Heart left ventricle (tissue), 13 donors: ENCODE data around the gene ARHGAP29.

Source experiments
- POLR2A ChIP-seq, 2 donors: fragments of 450-650 bp; IDR thresholded peaks; one replicate each; pipeline ENCODE4 v1.6.1; 2017; ENCODE audit warnings: antibody characterized with exemption in 2 of 2, mild to moderate bottlenecking in 2 of 2, moderate library complexity in 2 of 2
- TF ChIP-seq, protein P1 (sequence below), 12 donors: fragments of 200-600 bp; sonication (generic) in 4 of 12; IDR thresholded peaks; one replicate each; pipeline versions ENCODE4 v1.5.0 to v1.8.0; 2018 to 2022; ENCODE audit warnings: antibody characterized with exemption in 12 of 12, mild to moderate bottlenecking in 5 of 12
- donor health status: ischemic (EF 13 %, LVEDD 7.1; RV severe dilation, severe dysfunction).
- donor health status: DM: no; HTN: yes; CAD: no.
- donor health status: DM: no; HTN: no; CAD: no.
- donor health status: ischemic (EF 25% LVEDD 6.9; RV normal size, moderate dysfunction).
- donor health status: ischemic (EF 25% LVEDD 5.7; RV mildly dilated, moderate dysfunction).
- donor health status: ischemic (EF 35%, LVEDD 5.7; RV mildly dilated, moderate dysfunction).
- donor health status: nonischemic (EF 11% LVEDD 7.7; RV severe dilation, severe dysfunction).
- donor health status: DM: yes; HTN: yes; CAD: no.
- donor health status: PGD.
- donor health status: ischemic (EF 29% LVEDD 5.4; RV normal size, mild dysfunction).
- donor health status: nonischemic (EF 23%, LVEDD 6.1; RV moderate dilation, normal function).

GRCh38 chr1:94144836-94145235 is 92.5 kb downstream of the ARHGAP29 start:
- TF ChIP-seq, protein P1, sequence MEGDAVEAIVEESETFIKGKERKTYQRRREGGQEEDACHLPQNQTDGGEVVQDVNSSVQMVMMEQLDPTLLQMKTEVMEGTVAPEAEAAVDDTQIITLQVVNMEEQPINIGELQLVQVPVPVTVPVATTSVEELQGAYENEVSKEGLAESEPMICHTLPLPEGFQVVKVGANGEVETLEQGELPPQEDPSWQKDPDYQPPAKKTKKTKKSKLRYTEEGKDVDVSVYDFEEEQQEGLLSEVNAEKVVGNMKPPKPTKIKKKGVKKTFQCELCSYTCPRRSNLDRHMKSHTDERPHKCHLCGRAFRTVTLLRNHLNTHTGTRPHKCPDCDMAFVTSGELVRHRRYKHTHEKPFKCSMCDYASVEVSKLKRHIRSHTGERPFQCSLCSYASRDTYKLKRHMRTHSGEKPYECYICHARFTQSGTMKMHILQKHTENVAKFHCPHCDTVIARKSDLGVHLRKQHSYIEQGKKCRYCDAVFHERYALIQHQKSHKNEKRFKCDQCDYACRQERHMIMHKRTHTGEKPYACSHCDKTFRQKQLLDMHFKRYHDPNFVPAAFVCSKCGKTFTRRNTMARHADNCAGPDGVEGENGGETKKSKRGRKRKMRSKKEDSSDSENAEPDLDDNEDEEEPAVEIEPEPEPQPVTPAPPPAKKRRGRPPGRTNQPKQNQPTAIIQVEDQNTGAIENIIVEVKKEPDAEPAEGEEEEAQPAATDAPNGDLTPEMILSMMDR (IDR thresholded peaks at IDR 0.05): no peak
- TF ChIP-seq POLR2A (IDR thresholded peaks at IDR 0.05): no peak
